HG03469 (cell line): ENCODE measurements around the gene RABGAP1.

Source experiments
- ATAC-seq: cut with Tn5 transposase; IDR thresholded peaks from one replicate; pipeline ENCODE4 v1.9.1; 2021; ENCODE audit warnings: mild to moderate bottlenecking, moderate library complexity, moderate number of reproducible peaks; ENCODE audit not compliant: unreplicated experiment

Gene RABGAP1

DNA sequence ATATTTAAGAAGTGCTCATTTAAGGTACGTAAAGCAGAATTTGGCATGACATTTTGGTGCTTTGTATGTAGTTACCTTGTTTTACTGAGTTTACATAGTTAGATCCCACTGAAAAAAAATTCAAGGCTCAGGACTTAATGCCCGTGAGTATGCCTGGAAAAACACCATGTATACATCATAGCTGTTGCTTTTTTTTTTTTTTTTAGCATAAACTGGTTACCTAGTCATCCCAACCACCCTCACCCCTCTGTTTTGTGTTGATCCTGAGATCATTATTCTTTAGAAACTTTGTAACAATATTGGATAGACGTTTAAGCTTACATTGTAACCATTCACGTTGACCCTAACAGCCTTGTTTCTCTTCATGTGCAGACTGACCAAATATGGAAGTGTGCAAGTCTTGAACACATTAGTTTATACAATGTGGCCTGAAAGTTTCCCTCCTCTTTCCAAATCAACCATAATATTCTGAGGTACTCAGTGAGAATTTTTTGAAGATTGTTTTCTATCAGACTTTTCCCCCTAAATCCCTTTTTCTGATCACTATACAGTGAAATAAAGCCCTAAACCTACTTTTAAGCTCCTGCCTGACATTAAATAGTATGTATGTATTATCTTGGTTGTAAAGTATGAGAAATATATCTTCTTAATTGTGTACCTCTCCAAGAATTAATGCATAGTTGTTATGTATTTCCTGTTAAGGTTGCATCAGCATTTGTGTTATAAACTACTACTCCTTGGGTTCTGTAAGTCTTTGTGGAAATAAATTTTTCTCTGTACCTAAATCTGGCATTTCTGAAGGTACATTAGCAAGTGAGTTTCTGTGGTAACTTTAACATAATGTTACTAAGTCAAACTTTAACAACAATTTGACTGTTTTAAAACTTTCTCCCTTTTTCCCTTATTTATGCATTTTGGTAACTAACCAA, 4.4 kb downstream of the RABGAP1 start:
- no peak for ATAC-seq

DNA sequence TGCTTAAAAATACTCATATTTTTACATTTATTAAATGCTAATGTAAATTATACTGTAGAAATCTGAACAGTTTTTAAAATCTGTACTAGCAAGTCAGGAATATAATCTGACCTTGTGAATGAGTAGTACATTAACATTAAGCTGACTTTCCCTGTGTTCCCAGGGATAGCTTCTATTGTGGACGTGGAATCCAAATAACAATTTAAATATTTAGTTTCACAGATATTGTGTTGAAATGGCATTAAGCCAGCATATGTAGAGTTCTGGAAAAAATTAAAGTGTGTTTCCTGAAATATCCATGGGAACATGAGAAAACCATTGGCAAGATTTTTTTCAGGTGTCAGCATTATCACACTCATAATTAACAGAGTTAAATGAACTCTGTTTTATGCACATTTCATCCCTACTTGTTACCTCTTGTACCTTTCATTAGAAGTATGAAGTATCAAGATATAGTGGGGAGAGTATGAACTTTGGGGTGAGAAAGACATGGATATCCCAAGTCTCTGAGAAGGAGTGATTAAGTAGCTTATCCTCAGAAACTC, 5.7 kb downstream of the RABGAP1 start:
- no peak for ATAC-seq

DNA sequence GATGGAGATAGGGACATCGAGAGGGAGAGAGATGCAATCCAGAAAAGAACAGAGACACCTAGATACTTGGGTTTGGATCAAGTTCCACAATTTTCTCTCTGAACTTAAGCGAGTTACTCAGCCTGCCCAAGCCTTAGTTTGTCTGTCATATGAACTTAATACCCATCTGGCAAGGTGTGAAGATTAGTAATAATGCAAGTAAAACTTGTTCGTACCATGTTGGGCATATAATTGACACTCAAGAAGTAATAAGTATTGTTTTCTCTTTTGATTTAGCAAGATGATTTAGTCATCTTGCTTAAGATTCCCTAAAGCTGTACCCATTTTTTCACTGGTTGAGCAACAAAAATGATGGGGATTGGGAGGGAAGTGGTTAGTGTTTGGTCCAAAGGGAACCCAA, 7.5 kb downstream of the RABGAP1 start:
- ATAC-seq, result no peak

DNA sequence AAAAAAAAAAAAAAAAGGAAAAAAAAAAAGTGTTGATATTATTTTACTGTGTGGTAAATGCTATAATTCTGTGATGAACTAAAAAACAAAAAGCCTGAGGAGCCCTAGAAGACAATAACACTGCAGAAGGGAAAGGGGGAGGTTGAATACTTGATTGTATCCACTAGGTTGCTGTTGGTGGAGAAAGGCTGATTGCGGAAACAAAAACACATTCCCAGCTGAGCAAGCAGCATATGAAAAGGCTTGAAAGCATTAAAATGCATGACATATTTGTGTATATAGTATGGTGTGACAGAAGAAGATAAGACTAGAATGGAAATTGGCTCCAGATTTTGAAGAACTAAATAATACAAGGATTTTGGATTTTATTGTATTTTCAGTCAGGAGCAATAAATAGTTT, 8.9 kb downstream of the RABGAP1 start:
- no peak for ATAC-seq

DNA sequence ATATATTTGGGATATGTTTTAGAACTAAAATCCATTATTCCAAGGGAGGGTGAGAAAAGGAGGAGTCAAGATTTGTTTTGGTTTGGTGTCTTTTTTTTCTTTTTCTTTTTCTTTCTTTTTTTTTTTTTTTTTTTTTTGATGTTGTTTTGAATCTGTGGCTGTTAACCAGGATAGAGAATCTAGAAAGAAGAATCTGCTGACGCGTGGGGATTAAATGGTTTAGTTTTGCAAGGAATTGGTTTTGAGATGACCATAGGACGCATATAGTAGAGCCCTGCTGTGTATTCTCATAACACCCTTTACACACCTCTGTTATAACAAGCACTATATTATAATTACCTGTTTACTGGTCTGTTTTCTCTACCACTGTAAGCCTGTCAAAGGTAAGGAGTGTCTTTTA, 9.4 kb downstream of the RABGAP1 start:
- no peak for ATAC-seq

DNA sequence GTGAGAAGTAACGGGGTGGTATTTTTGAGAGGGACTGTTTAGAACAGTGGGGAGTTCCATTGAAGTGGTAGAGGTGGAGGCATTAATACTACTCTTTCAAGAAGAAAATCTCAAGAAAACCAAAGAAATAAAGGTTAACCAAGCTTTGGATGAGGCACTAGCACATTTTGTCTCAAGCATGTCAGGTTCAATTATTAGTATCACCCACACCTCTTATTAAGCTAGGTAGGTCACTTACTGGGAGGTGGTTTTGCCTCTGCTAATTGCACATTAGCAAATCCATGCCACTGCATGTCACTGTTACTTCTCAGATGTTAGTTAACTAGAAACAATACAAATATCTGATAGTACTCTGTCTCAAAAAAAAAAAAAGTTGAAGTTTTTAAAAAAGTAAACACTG, 10.2 kb downstream of the RABGAP1 start:
- no peak for ATAC-seq

DNA sequence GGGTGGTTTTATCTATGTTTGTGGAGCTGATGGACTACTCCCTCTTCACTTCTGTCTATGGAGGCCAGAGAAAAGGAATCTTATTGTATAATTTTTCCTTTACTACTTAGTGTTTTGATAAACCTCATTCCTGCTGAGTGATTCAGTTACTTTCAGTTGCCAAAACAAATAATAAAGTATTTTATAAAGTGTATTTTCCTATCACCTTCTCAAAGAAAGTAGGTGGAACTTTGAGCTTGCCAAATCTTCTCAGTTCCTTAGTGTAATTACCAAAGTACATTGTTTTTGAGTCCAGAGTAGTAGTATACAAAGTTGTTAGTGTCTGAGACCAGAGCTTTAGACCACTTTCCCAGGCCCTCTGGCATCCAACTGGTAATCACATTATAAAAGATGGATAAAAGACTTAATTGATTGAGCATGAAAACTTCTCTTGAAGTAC, 13.5 kb downstream of the RABGAP1 start:
- no peak for ATAC-seq

DNA sequence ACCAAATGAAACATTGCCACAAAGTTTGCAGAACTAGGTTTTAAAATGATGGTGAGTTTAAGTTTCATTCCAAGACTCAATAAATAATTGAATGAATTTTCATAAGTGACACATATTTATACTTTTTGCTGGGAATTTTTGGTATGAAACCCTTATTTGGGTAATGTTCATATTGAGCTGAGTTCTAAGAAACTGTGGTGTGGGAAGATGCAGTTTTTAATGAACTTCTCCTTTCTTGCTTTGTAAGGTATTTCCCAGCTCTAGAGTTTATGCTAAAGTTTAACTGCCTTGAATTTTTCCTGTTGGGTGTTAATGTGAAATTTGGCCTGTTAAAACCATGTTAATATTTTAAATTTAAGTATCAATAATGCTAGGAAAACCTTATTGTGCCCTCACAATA, 15.1 kb downstream of the RABGAP1 start:
- ATAC-seq, result no peak

DNA sequence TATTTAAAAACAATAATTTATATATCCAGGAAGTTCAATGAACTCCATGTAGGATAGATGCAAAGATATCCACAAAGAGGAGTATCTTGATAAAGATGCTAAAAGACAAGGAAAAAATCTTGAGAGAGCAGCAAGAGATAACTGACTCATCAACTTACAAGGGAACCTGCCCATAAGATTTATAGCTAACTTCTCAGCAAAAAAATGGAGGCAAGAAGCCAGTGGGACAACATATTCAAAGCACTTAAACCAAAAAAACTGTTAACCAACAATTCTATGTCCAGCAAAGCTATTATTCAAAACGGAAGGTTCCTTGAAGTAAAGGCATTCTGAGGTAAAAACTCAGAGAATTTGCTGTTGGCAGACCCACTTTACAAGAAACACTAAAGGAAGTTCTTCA, 20.3 kb downstream of the RABGAP1 start:
- no peak for ATAC-seq

DNA sequence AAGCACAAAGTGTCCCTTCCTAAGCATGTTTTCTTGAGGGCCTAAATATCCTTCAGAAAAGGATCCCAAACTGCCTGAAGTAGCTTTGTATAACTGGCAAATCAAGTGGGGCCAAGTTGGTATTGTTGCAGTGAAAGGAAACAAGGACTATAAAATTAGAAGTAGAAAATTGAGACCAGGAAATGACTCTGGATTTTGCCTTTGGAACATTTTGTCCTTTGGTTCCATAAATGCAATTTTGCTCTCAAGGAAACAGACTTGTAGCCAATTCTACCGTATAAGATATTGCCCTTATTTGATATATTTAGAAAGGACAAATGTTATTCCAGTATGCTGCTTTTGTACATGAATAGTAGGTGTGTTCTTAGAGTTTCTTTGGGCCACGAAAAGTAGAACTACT, 34.4 kb downstream of the RABGAP1 start:
- ATAC-seq, result no peak

DNA sequence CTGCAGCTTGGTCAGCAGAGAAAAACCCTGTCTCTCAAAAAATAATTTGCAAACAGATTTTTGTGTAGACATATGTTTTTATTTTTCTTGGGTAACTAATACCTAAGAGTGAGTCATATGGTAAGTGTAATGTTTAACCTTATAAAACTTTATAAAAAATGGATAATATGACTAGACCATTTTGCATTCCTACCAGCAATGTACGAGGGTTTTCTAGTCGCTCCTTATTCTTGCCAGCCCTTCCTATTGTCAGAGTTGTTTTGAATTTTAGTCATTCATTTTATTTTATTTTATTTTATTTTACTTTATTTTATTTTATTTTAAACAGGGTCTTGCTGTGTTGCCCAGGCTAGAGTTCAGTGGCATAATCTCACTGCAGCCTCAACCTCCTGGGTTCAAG, 37.8 kb downstream of the RABGAP1 start:
- no peak for ATAC-seq

DNA sequence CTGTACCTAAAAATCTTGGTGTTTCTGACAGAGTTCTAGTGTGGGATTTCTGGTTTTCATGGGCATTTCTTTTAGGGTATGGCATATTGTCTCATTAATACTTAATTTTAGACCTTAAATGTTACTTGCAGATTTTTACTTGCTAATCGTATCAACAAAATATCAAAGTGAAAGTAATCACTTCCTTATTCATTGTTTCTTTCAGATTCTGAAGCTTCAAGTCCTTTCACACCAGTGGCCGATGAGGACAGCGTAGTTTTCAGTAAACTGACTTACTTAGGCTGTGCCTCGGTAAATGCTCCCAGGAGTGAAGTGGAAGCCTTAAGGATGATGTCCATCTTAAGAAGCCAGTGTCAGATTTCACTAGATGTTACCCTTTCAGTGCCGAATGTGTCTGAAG, 45.2 kb downstream of the RABGAP1 start:
- no peak for ATAC-seq

DNA sequence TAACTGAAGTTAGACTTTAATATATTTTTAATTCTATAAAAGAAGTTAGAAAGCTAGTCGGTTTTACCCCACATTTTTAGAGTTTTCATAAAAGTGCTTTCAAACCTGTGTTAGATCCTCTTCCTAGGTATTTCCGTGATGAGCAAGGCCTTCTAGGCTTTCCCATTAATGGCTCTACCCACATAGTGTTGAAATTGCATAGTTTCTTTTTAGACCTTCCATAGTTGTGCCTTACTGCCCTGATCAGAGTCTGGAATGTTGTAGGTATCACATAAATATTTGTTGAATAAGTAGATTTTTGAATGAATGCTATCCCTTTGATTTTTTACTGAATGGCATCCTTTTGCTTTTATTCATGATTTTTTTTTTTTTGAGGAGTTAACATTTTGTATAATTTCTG, 47.3 kb downstream of the RABGAP1 start:
- ATAC-seq, result no peak

DNA sequence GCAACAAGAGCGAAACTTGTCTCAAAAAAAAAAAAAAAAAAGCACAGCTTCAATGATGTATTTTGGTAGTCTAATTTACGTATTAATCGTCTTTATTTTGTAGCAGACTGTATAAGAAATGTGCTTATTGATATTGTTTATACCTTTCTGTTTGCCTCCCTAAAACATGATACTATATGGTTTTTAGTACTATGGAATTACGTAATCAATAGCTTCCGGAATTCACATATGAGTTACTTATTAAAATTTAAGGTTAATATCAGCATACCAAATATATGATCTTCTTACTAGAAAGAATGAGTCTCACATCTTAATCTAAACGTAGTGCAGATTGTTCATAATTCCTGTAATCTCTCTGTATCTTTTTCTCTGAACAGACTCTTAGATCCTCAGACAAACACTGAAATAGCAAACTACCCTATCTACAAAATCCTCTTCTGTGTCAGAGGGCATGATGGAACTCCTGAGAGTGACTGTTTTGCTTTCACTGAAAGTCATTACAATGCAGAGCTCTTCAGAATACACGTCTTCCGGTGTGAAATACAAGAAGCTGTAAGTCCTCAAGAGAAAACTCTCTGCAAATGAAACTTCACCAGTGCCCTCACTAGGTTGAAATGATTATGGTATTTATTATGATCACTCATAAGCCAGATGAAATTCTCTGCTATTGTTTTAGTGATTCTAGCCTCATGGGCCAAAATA, 48.3 kb downstream of the RABGAP1 start:
- ATAC-seq, result no peak

DNA sequence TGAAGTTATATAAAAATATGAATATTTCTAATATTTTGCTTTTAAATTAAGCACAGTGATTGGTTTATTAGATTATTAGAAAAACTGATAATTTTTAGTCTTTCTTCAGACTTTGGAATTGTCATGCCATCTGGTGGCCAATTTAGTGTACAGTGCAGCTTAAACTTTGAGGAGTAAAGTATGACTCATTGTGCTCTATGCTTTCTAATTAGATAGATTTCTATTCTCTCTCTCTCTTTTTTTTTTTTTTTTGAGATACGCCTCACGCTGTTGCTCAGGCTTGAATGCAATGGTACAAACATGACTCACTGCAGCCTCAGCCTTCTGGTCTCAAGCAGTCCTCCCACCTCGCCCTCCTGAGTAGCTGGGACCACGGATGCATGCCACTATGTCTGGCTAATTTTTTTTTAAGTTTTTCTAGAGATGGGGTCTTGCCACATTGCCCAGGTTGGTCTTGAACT, 50.6 kb downstream of the RABGAP1 start:
- no peak for ATAC-seq

DNA sequence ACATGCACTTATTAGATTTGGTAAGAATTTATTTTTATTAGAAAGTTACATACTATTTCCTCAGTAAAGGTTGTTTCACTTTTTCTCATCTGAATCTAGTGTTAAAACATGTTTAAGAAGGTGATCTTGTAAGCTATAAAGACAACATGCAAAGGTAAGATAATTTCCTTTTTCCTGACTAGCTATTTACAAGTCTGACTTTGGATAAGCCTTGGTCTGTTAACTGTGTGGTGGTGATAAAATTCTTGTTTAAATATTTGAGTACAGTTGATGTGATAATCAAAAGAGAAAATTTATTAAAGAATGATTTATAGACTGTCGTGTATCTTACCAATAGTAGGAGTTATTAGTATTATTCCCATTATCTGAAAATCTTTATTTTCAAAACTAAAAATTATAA, 55.8 kb downstream of the RABGAP1 start:
- no peak for ATAC-seq

DNA sequence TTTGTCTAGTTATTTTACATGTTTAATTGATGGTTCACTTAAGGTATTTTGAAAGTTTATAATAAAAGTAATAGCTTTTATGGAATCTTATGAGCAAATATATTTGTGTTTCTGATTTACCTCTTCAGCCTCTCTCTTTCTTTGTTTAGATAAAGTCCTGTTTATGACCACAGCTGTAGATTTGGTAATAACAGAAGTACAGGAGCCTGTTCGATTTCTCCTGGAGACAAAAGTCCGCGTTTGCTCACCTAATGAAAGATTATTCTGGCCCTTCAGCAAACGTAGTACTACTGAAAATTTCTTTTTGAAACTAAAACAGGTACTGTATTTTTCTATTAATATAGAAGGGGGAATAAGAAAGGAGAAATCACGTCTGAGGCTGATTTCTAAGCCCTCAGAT, 57.6 kb downstream of the RABGAP1 start:
- ATAC-seq, result no peak

DNA sequence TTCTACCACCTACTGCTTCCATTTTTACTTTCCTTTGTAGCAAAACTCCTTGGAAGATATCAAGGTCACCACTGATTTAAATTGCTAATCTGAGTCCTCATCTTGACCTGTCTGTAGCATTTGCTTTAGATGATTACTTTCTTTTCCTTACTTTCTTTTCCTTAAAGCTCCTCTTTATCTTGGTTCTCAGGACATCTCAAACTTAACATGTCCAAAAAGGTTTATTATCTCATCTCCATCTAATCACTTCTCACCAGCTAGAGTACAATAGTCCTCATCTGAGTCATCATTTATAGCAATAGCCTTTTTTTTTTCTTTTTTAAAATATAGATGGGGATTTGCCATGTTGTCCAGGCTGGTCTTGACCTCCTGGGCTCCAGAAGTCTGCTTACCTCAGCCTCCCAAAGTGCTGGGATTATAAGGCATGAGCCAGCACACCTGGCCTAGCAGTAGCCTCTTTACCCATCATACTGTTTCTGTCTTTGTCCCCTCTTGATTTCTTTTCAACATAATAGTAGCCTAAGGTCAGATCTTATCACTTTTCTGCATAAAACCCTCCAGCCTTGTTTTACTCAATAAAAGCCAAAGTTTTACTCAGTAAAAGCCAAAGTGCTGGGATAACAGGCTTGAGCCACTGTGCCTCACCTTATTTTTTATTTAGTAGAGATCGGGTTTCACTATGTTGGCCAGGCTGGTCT, 59.7 kb downstream of the RABGAP1 start:
- no peak for ATAC-seq

DNA sequence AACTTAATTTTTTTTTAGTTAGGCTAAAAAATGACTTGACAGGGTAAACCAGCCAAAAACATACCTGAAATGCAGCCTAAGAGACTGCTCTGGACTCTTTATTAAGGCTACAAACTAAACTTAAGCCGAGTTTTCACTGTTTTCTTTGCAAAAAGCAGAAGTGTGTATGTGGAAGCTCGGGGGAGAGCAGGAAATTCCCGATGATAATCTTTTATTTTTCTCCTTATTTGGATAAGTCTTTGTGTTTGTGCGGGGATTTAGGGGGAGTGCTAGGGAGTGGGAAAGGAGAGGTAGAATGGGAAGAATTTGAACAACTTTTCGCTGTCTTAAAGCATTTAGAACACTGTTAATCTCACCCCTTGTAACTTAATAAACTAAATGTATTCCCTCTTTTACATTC, 61.9 kb downstream of the RABGAP1 start:
- no peak for ATAC-seq

DNA sequence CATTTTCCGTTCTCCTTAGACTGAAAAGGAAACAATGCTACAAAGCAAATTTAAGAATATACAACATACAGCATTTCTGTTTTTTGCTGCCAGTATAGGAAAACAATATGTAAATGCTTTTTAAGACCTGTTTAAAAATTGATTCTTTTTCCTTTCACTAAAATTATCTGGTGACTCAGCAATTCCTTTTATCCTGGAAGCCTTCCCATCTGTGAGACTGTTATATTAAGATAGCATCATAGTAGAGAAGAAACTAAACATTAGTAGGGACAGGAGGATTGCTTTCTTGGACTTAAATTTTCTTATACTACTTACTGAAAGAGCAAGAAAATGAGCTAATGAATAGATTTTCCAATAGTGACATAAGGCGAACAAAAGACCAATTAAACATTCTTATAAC, 62.6 kb downstream of the RABGAP1 start:
- no peak for ATAC-seq

DNA sequence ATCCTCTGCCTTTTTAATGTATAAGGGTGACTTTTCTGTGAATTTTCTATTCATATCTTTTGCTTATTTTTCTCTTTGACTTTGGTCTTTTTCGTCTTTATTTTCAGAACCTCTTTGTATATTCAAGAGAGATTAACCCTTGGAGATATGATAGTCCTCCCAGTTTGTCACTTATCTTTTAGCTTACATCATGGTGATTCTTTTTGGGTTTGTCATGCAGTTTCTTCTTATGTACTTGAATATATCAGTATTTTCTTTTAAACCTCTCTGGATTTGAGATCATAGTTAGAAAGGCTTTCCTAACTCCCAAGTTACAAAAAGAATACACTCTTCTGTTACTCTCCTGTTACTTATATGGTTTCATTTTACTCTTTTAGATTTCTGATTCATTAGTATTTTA, 65.1 kb downstream of the RABGAP1 start:
- no peak for ATAC-seq
